Activated naive CD8-positive, alpha-beta T cell treated with anti-CD3 and anti-CD28 coated beads, Interleukin-2, amount 50 U/mL, for 24 hours (primary cell): Measurements from ENCODE around the gene PRIMPOL.
"Not testable (repeated sequence)": the region's sequence is repeated elsewhere in the genome, so short reads cannot be mapped to it uniquely, and the experiment has no call there.

Experiments used
- ATAC-seq: fragments of 150-1000 bp; cut with Tn5 transposase; one replicate; pipeline ENCODE4 v1.10.0; 2021
- DNase-seq: peaks from one replicate; pipeline ENCODE4 v3.0.0; 2021
- H3K27ac Mint-ChIP-seq: one replicate; pipeline ENCODE4 v1.8.0; 2021; ENCODE audit warnings: mild to moderate bottlenecking, mixed read lengths
- H3K27me3 Mint-ChIP-seq: one replicate; pipeline ENCODE4 v1.8.0; 2021; ENCODE audit warnings: mixed read lengths
- H3K36me3 Mint-ChIP-seq: one replicate; pipeline ENCODE4 v1.8.0; 2021; ENCODE audit warnings: low read depth, mixed read lengths
- H3K4me1 Mint-ChIP-seq: one replicate; pipeline ENCODE4 v1.8.0; 2021; ENCODE audit warnings: mixed read lengths
- H3K4me3 Mint-ChIP-seq: one replicate; pipeline ENCODE4 v1.8.0; 2021; ENCODE audit warnings: mild to moderate bottlenecking, moderate library complexity, mixed read lengths
- H3K9me3 Mint-ChIP-seq: one replicate; pipeline ENCODE4 v1.8.0; 2021; ENCODE audit warnings: mixed read lengths

The PRIMPOL gene

DNA sequence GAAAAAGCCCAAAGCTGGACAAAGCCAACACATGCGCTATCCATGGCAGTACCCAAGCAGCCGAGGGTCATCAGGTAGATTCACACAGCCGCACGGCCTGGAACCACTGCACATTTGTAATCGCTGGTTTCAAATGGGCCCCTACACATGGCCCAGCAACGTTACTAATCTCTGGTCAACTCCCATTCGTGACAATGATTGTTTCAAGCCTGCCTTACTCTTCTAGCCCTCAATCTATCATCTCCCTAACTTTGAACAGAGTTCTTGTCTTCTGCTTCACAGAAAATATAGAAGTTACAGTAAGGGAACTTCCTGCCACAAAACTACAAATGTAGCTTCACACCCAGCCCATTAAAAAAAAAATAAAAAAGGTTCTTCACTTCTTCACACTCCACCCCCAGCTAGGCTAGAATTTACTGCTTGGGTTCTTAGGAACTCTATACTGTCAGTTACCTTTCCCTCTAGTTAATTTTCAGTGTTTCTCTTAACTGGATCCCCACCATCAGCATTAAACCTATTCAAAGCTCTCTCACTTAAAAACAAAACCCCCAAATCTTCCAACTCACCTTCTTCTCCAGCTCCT, 24.5 kb upstream of the PRIMPOL start:
- Mint-ChIP-seq H3K4me1 (peaks cover 24% of the 10 kb centered on the region), H3K9me3 (no peaks in the 10 kb centered on the region), H3K36me3 (peaks cover 41% of the 10 kb centered on the region), H3K27me3 (no peaks in the 10 kb centered on the region), H3K27ac (peak overlapping the region; percentile 3), H3K4me3 (no peak overlapping the region)
- DNase-seq (no peak), ATAC-seq (no peak)

GRCh38 chr4:184625783-184626596, 23.5 kb upstream of the PRIMPOL start:
- not testable (repeated sequence) for DNase-seq, H3K27me3 Mint-ChIP-seq, H3K4me3 Mint-ChIP-seq, H3K9me3 Mint-ChIP-seq, ATAC-seq
- Mint-ChIP-seq H3K27ac (peak overlapping the region; percentile 6), H3K4me1 (peaks cover 24% of the 10 kb centered on the region), H3K36me3 (peaks cover 47% of the 10 kb centered on the region)

DNA sequence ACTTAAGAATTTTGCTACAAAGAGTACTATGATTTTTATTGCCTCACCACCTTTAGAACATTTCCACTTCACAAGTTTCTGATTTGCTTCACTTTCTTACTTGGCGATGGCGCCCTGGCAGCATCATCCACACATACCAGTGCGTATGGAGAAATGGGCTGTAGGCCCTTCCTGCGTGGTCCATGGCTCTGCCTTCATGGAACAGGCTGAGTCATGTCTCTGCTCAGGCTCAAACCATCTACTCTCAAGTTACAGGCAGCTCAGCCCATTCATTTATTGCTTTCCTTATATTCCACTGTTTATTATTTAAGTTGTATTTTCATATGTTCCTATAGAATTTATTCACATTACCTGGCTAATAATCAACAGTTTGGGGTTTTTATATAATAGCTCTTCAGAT, 21.4 kb upstream of the PRIMPOL start:
- H3K4me1 Mint-ChIP-seq, result peaks cover 24% of the 10 kb centered on the region
- ATAC-seq, result no peak
- H3K4me3 Mint-ChIP-seq, result no peak overlapping the region
- H3K27me3 Mint-ChIP-seq, result no peaks in the 10 kb centered on the region
- no peak for DNase-seq
- H3K36me3 Mint-ChIP-seq, result peaks cover 58% of the 10 kb centered on the region
- no peaks in the 10 kb centered on the region for H3K9me3 Mint-ChIP-seq
- H3K27ac Mint-ChIP-seq, result no peak overlapping the region

DNA sequence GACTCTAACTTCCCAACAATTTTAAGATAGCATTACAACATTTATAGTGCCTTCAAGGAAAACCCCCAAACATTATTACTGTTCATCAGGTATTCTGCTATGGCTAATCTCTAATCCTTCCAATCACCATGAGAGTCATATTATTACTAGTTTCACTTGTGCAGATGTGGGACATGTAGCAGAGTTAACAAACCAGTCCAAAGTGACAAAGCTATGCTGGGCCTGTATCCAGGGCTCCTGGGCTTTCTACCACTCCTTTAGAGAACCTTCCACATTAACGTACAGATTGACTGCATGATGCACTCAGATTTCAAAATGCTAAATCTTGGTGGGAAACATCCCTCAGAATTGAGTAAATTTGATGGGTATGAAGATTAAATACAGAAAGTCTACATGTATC, 16.7 kb upstream of the PRIMPOL start:
- H3K36me3 Mint-ChIP-seq, result peaks cover 65% of the 10 kb centered on the region
- no peaks in the 10 kb centered on the region for H3K27me3 Mint-ChIP-seq
- ATAC-seq (no peak), DNase-seq (no peak)
- no peak overlapping the region for H3K27ac Mint-ChIP-seq
- no peaks in the 10 kb centered on the region for H3K4me1 Mint-ChIP-seq
- H3K9me3 Mint-ChIP-seq, result no peaks in the 10 kb centered on the region
- H3K4me3 Mint-ChIP-seq, result no peak overlapping the region

DNA sequence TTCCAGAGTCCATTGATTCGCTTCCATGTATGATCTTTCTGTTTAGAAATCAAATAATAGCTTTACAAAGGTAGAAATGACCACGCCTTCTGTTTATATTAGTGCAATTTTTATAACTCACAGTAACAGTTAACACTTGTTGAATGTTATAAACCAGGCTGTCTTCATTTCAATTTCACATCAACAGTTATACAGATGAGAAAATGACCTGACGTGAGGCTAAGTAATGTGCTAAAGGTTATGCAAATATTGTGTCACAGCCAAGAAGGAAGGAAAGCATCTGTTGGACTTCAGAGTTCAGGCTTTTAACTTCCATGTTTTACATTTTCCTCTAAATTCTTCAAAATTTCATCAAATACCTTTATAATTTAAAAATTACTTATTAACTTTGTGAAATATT, 14.2 kb upstream of the PRIMPOL start:
- ATAC-seq (no peak), DNase-seq (no peak)
- Mint-ChIP-seq H3K4me1 (peaks cover 17% of the 10 kb centered on the region), H3K27me3 (no peaks in the 10 kb centered on the region), H3K4me3 (no peak overlapping the region), H3K9me3 (no peaks in the 10 kb centered on the region), H3K36me3 (peaks cover 64% of the 10 kb centered on the region), H3K27ac (no peak overlapping the region)

GRCh38 chr4:184636144-184636543, 13.4 kb upstream of the PRIMPOL start:
- Mint-ChIP-seq H3K4me3 (no peak overlapping the region), H3K36me3 (peaks cover 63% of the 10 kb centered on the region), H3K4me1 (peaks cover 22% of the 10 kb centered on the region), H3K27ac (no peak overlapping the region), H3K27me3 (no peaks in the 10 kb centered on the region), H3K9me3 (no peaks in the 10 kb centered on the region)
- ATAC-seq (no peak), DNase-seq (no peak)

- DNase-seq (no peak), ATAC-seq (no peak)
- no peaks in the 10 kb centered on the region for H3K9me3 Mint-ChIP-seq
- no peak overlapping the region for H3K27ac Mint-ChIP-seq
- peaks cover 65% of the 10 kb centered on the region for H3K36me3 Mint-ChIP-seq
- H3K27me3 Mint-ChIP-seq, result no peaks in the 10 kb centered on the region
- H3K4me1 Mint-ChIP-seq, result peaks cover 28% of the 10 kb centered on the region
- H3K4me3 Mint-ChIP-seq, result no peak overlapping the region
Observed at GRCh38 chr4:184636897-184637296, 12.6 kb upstream of the PRIMPOL start.

DNA sequence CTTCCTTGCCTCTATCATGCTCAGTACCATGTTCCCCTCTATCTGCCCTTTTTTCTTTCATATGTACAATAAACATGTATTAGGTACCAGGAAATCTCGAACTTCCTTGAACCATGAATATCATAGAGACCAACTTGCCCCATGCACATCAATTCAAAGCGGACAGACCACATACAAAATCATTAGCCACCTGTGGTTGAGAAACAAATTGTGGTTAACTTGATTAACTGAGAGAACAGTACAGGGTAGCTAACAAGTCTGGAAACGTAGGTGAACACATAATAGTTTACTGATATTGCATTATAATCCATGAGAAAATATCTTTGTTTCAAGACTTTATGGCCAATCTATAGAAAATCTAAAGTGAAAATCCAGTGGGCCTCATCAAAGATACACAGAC, 8.5 kb upstream of the PRIMPOL start:
- Mint-ChIP-seq H3K4me1 (peaks cover 58% of the 10 kb centered on the region), H3K9me3 (no peaks in the 10 kb centered on the region), H3K36me3 (peaks cover 65% of the 10 kb centered on the region), H3K27ac (no peak overlapping the region), H3K27me3 (no peaks in the 10 kb centered on the region), H3K4me3 (no peak overlapping the region)
- DNase-seq (no peak), ATAC-seq (no peak)

GRCh38 chr4:184641451-184641850, 8.1 kb upstream of the PRIMPOL start:
- no peak overlapping the region for H3K27ac Mint-ChIP-seq
- H3K4me1 Mint-ChIP-seq, result peaks cover 62% of the 10 kb centered on the region
- no peaks in the 10 kb centered on the region for H3K9me3 Mint-ChIP-seq
- no peak for ATAC-seq
- H3K4me3 Mint-ChIP-seq, result no peak overlapping the region
- no peak for DNase-seq
- peaks cover 66% of the 10 kb centered on the region for H3K36me3 Mint-ChIP-seq
- H3K27me3 Mint-ChIP-seq, result no peaks in the 10 kb centered on the region

DNA sequence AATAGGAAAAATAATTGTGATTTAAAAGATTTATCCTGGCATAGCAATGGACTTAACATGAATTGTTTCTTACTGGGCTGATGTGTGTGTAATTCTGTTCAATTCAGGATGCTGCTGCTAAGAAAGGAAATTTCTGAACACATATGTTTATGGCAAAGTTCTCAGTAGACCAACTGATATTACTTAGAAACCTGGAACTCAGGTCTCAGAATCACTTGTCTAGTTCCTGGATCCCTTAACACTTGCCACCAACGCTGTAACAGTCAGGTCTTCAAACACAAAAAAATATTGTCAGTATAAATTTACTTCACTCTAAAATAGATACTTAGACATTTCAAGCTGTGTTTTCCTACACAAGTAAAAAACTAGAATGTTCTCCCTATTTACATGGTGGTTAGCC, 5.8 kb upstream of the PRIMPOL start:
- Mint-ChIP-seq H3K36me3 (peaks cover 62% of the 10 kb centered on the region), H3K27me3 (no peaks in the 10 kb centered on the region), H3K4me3 (no peak overlapping the region), H3K4me1 (peaks cover 79% of the 10 kb centered on the region), H3K27ac (peak overlapping the region; percentile 25), H3K9me3 (no peaks in the 10 kb centered on the region)
- ATAC-seq, result no peak
- DNase-seq, result no peak

GRCh38 chr4:184644553-184645307, 4.8 kb upstream of the PRIMPOL start:
- H3K27ac Mint-ChIP-seq, result no peak overlapping the region
- no peaks in the 10 kb centered on the region for H3K9me3 Mint-ChIP-seq
- ATAC-seq, result no peak
- no peak for DNase-seq
- H3K27me3 Mint-ChIP-seq, result no peaks in the 10 kb centered on the region
- no peak overlapping the region for H3K4me3 Mint-ChIP-seq
- H3K36me3 Mint-ChIP-seq, result peaks cover 54% of the 10 kb centered on the region
- peaks cover 72% of the 10 kb centered on the region for H3K4me1 Mint-ChIP-seq

- DNase-seq (no peak), ATAC-seq (no peak)
- H3K4me1 Mint-ChIP-seq, result peaks cover 72% of the 10 kb centered on the region
- peaks cover 54% of the 10 kb centered on the region for H3K36me3 Mint-ChIP-seq
- H3K27ac Mint-ChIP-seq, result no peak overlapping the region
- H3K27me3 Mint-ChIP-seq, result no peaks in the 10 kb centered on the region
- peak overlapping the region; percentile 97 for H3K4me3 Mint-ChIP-seq
- no peaks in the 10 kb centered on the region for H3K9me3 Mint-ChIP-seq
Observed at GRCh38 chr4:184645904-184646610, 3.5 kb upstream of the PRIMPOL start.

GRCh38 chr4:184647266-184648053, 2.1 kb upstream of the PRIMPOL start:
- DNase-seq (no peak), ATAC-seq (no peak)
- H3K27ac Mint-ChIP-seq, result peak overlapping the region; percentile 84
- H3K4me1 Mint-ChIP-seq, result peaks cover 64% of the 10 kb centered on the region
- no peaks in the 10 kb centered on the region for H3K27me3 Mint-ChIP-seq
- H3K4me3 Mint-ChIP-seq, result peak overlapping the region; percentile 97
- H3K36me3 Mint-ChIP-seq, result peaks cover 44% of the 10 kb centered on the region
- no peaks in the 10 kb centered on the region for H3K9me3 Mint-ChIP-seq

- peak overlapping the region; percentile 97 for H3K4me3 Mint-ChIP-seq
- DNase-seq, result no peak
- peak overlapping the region; percentile 84 for H3K27ac Mint-ChIP-seq
- no peaks in the 10 kb centered on the region for H3K27me3 Mint-ChIP-seq
- H3K36me3 Mint-ChIP-seq, result peaks cover 38% of the 10 kb centered on the region
- H3K9me3 Mint-ChIP-seq, result no peaks in the 10 kb centered on the region
- H3K4me1 Mint-ChIP-seq, result peaks cover 61% of the 10 kb centered on the region
- ATAC-seq, result no peak
Observed at GRCh38 chr4:184648054-184648312, 1.6 kb upstream of the PRIMPOL start.
